ENCODE results near the gene JOSD1. TPM values are rescaled to one million over a fixed set of nuclear protein-coding genes. Genes with fewer than 3 reads are reported as not detected.
A peak's percentile ranks its signal among the peaks of the same experiment; 100 is the strongest.

Gene JOSD1
- total and polyA plus RNA-seq, 9 of the 15 experiments (the other 6 are each of a cell fraction or from before 2014, with no cell fraction given) = 8.9 to 39.1 (median 30.4) TPM

DNA sequence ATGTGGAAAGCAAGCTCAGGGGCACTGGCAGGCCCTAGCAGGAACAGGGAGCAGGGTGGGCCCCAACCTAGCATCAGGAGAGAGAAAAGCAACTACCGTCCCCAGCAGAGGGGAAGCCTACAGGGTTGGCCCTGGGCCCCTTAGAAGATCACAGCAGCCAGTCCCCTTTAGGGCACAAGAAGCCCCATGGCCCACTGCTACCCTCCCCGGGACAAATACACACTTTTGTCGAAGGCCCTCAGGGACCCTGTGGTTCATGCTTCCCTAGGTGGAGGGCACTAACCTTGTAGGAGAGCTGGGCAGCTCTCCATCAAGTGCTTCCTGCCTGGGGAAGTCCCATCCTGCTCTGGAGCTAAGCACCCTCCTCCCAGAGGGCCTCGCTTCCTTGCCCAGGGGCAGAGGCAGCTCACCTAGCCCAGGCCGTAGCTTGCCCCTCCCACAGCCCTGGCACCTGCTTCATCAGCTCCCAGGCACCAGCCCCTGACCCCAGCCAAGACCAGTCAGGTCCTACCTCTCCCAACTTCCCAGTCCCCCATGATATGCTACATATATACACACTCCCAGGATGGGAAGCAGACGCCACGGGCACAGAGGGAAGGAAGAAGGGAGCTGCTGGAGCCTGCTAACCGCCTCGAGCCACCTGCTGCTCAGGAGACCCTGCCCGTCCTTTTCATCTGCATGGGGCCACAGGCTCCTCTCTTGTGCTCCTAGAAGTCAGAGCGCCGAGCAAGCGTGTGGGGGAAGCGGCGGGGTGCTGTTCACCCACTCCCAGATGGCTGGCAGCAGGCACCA lies 34.9 kb upstream of the JOSD1 start:
- WGBS (ENCODE audit: insufficient coverage, low coverage, missing lambda C conversion rate) = 79% methylated on average over 10 of the region's 15 CpGs
- DNase-seq (ENCODE audit: extremely low read depth in 1 of 4, low spot score in 3 of 4) (no peak), FAIRE-seq (no peak), ATAC-seq (no peak)
- Histone ChIP-seq H3K27me3 (ENCODE audit: control insufficient read depth in 2 of 2, insufficient read depth in 2 of 2, low read length in 2 of 2) (no peaks in the 10 kb centered on the region), H4K20me1 (replicated peaks; ENCODE audit: control insufficient read depth, insufficient read depth, low read length) (no peaks in the 10 kb centered on the region; the same call in 1 of the 2 replicates), H2AFZ (ENCODE audit: low read depth, low read length) (no peak overlapping the region), H3K9me1 (ENCODE audit: control insufficient read depth, insufficient read depth, low read length) (no peaks in the 10 kb centered on the region), H3K4me3 (no peak overlapping the region), H3K27ac (ENCODE audit: extremely low read depth, low read depth, low read length) (no peak overlapping the region), H3K9ac (ENCODE audit: insufficient read depth in 1 of 2, low read depth in 2 of 2, low read length in 2 of 2) (no peak overlapping the region), H3K4me1 (replicated peaks in 1 of 2; ENCODE audit: control insufficient read depth in 2 of 2, insufficient read depth in 2 of 2, low read length in 2 of 2) (peaks cover 0 to 13% of the 10 kb centered on the region in 2 experiments; a peak in 2 of 5 replicates), H3K36me3 (ENCODE audit: control insufficient read depth, insufficient read depth, low read length) (peaks cover 92% of the 10 kb centered on the region; the same call in 2 of the 3 replicates), H3K9me3 (replicated peaks; ENCODE audit: control insufficient read depth, insufficient read depth, low read depth, low read length) (no peaks in the 10 kb centered on the region), H3K79me2 (ENCODE audit: control insufficient read depth, insufficient read depth, low read length) (no peaks in the 10 kb centered on the region), H3K4me2 (ENCODE audit: insufficient read depth, low read length) (no peak overlapping the region)
- no TSS peak for BruUV-seq (replicated peaks)
- intact Hi-C loops (cut with micrococcal nuclease) (no loop called here), in situ Hi-C loops (cut with MboI) (no loop called here)
- CTCF ChIA-PET (ENCODE audit: low intra/inter-chr PET ratio) = no interaction called here
- POLR2A ChIA-PET = interaction anchor here (0.7 to 1.9 kb wide), 6 partner anchors 11 to 31 kb away, joined by 3 to 6 read pairs (median 5); no protein-coding TSS in a partner anchor
- TF ChIP-seq, protein P1, sequence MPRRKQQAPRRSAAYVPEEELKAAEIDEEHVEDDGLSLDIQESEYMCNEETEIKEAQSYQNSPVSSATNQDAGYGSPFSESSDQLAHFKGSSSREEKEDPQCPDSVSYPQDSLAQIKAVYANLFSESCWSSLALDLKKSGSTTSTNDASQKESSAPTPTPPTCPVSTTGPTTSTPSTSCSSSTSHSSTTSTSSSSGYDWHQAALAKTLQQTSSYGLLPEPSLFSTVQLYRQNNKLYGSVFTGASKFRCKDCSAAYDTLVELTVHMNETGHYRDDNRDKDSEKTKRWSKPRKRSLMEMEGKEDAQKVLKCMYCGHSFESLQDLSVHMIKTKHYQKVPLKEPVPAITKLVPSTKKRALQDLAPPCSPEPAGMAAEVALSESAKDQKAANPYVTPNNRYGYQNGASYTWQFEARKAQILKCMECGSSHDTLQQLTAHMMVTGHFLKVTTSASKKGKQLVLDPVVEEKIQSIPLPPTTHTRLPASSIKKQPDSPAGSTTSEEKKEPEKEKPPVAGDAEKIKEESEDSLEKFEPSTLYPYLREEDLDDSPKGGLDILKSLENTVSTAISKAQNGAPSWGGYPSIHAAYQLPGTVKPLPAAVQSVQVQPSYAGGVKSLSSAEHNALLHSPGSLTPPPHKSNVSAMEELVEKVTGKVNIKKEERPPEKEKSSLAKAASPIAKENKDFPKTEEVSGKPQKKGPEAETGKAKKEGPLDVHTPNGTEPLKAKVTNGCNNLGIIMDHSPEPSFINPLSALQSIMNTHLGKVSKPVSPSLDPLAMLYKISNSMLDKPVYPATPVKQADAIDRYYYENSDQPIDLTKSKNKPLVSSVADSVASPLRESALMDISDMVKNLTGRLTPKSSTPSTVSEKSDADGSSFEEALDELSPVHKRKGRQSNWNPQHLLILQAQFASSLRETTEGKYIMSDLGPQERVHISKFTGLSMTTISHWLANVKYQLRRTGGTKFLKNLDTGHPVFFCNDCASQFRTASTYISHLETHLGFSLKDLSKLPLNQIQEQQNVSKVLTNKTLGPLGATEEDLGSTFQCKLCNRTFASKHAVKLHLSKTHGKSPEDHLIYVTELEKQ (CRISPR knock-in tag; IDR thresholded peaks at IDR 0.05) = no peak
- TF ChIP-seq ZNF143 (CRISPR knock-in tag; IDR thresholded peaks at IDR 0.05) (no peak), ZNF57 (CRISPR knock-in tag; IDR thresholded peaks at IDR 0.05) (no peak), ZNF274 (IDR thresholded peaks at IDR 0.05; ENCODE audit: borderline replicate concordance, low read depth, low read length) (no peak), KHSRP (IDR thresholded peaks at IDR 0.05) (no peak), NCOR1 (IDR thresholded peaks at IDR 0.05) (no peak; the same call in 1 of the 2 replicates), MYNN (IDR thresholded peaks at IDR 0.05) (0 out of 2 replicates have a peak, but pooled peaks have one; percentile 28), MYNN (CRISPR knock-in tag; IDR thresholded peaks at IDR 0.05) (no peak), TCF7L2 (IDR thresholded peaks at IDR 0.05; ENCODE audit: low read depth, low read length) (no peak), DACH1 (IDR thresholded peaks at IDR 0.05; ENCODE audit: partially characterized antibody) (no peak), NRF1 (conservative IDR thresholded peaks at IDR 0.05 in 1 of 2, IDR thresholded peaks at IDR 0.05 in 1 of 2) (no peak)
- TF ChIP-seq, protein P2, sequence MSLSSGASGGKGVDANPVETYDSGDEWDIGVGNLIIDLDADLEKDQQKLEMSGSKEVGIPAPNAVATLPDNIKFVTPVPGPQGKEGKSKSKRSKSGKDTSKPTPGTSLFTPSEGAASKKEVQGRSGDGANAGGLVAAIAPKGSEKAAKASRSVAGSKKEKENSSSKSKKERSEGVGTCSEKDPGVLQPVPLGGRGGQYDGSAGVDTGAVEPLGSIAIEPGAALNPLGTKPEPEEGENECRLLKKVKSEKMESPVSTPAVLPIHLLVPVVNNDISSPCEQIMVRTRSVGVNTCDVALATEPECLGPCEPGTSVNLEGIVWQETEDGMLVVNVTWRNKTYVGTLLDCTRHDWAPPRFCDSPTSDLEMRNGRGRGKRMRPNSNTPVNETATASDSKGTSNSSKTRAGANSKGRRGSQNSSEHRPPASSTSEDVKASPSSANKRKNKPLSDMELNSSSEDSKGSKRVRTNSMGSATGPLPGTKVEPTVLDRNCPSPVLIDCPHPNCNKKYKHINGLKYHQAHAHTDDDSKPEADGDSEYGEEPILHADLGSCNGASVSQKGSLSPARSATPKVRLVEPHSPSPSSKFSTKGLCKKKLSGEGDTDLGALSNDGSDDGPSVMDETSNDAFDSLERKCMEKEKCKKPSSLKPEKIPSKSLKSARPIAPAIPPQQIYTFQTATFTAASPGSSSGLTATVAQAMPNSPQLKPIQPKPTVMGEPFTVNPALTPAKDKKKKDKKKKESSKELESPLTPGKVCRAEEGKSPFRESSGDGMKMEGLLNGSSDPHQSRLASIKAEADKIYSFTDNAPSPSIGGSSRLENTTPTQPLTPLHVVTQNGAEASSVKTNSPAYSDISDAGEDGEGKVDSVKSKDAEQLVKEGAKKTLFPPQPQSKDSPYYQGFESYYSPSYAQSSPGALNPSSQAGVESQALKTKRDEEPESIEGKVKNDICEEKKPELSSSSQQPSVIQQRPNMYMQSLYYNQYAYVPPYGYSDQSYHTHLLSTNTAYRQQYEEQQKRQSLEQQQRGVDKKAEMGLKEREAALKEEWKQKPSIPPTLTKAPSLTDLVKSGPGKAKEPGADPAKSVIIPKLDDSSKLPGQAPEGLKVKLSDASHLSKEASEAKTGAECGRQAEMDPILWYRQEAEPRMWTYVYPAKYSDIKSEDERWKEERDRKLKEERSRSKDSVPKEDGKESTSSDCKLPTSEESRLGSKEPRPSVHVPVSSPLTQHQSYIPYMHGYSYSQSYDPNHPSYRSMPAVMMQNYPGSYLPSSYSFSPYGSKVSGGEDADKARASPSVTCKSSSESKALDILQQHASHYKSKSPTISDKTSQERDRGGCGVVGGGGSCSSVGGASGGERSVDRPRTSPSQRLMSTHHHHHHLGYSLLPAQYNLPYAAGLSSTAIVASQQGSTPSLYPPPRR (CRISPR knock-in tag; IDR thresholded peaks at IDR 0.05; ENCODE audit: borderline replicate concordance) = no peak
- TF ChIP-seq, protein P3, sequence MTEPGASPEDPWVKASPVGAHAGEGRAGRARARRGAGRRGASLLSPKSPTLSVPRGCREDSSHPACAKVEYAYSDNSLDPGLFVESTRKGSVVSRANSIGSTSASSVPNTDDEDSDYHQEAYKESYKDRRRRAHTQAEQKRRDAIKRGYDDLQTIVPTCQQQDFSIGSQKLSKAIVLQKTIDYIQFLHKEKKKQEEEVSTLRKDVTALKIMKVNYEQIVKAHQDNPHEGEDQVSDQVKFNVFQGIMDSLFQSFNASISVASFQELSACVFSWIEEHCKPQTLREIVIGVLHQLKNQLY (CRISPR knock-in tag; conservative IDR thresholded peaks at IDR 0.05) = no peak

Data from K562 (cell line).